ENCODE data around the gene PAK1IP1. TPM values are rescaled to one million over a fixed set of nuclear protein-coding genes. Genes with fewer than 3 reads are reported as not detected.
"Not testable (repeated sequence)": the region's sequence is repeated elsewhere in the genome, so short reads cannot be mapped to it uniquely, and the experiment has no call there.

The PAK1IP1 gene
- total RNA-seq = 10 to 100 TPM; 13.4 to 15.1 TPM

GRCh38 chr6:10694302-10695085 is at the start of gene PAK1IP1, which contains the start of gene C6orf52:
Gene PAK1IP1, plus strand, starts transcription at chr6:10694972. Its CDS starts 14 bp downstream, at chr6:10694986.
Gene C6orf52, minus strand, starts transcription at chr6:10694616. Its CDS starts 7,066 bp downstream, at chr6:10687550.
- POLR2A ChIA-PET = interaction anchor here (0.8 to 1.0 kb wide), 3 partner anchors 26 to 54 kb away, joined by 3 to 5 read pairs (median 4); partner anchors contain the start of gene TMEM14B
- CTCF ChIA-PET = interaction anchor here (0.6 to 2.0 kb wide), 10 partner anchors 12 to 666 kb away, joined by 3 to 16 read pairs (median 3); partner anchors contain the start of gene TMEM14C
- H3K9me3 Mint-ChIP-seq = no peaks in the 10 kb centered on the region
- peak; percentile 95 for DNase-seq
- H3K4me3 Mint-ChIP-seq = peak within 1 kb of the TSS; percentile 91
- peak within 1 kb of the TSS; percentile 100 for H3K27ac Mint-ChIP-seq
- H3K27me3 Mint-ChIP-seq = no peaks in the 10 kb centered on the region
- peaks cover 44% of the 10 kb centered on the region for H3K4me1 Mint-ChIP-seq
- peaks cover 28% of the 10 kb centered on the region for H3K36me3 Mint-ChIP-seq (ENCODE audit: low read depth)

- peak overlapping the region; percentile 8 for H3K4me3 Mint-ChIP-seq
- POLR2A ChIA-PET = no interaction called here
These were observed 39.2 kb upstream of the PAK1IP1 start for GRCh38 chr6:10655508-10656055.

GRCh38 chr6:10658910-10659698 is 35.7 kb upstream of the PAK1IP1 start:
- Mint-ChIP-seq H3K27me3 (peaks cover 16% of the 10 kb centered on the region), H3K4me1 (peaks cover 17% of the 10 kb centered on the region), H3K4me3 (peak overlapping the region; percentile 61), H3K9me3 (peaks cover 3% of the 10 kb centered on the region), H3K36me3 (ENCODE audit: low read depth) (no peaks in the 10 kb centered on the region), H3K27ac (peak overlapping the region; percentile 57)
- no peak for DNase-seq
- ChIA-PET CTCF (interaction anchor here (0.7 kb wide), 1 partner anchor 70 kb away, joined by 3 read pairs; no protein-coding TSS in a partner anchor), POLR2A (no interaction called here)

More at GRCh38 chr6:10655508-10656055, 39.2 kb upstream of the PAK1IP1 start:
- Mint-ChIP-seq H3K27ac (no peak overlapping the region), H3K36me3 (ENCODE audit: low read depth) (no peaks in the 10 kb centered on the region), H3K9me3 (no peaks in the 10 kb centered on the region), H3K27me3 (peaks cover 22% of the 10 kb centered on the region), H3K4me1 (peaks cover 17% of the 10 kb centered on the region)
- CTCF ChIA-PET = no interaction called here
- peak; percentile 44 for DNase-seq

GRCh38 chr6:10659699-10660348 is 34.9 kb upstream of the PAK1IP1 start:
- Mint-ChIP-seq H3K9me3 (peaks cover 3% of the 10 kb centered on the region), H3K36me3 (ENCODE audit: low read depth) (no peaks in the 10 kb centered on the region), H3K4me3 (peak overlapping the region; percentile 61), H3K27ac (no peak overlapping the region), H3K27me3 (peaks cover 16% of the 10 kb centered on the region), H3K4me1 (peaks cover 16% of the 10 kb centered on the region)
- no peak for DNase-seq
- ChIA-PET POLR2A (no interaction called here), CTCF (interaction anchor here (0.6 kb wide), 1 partner anchor 13 kb away, joined by 5 read pairs; no protein-coding TSS in a partner anchor)

- H3K9me3 Mint-ChIP-seq; H3K36me3 Mint-ChIP-seq (ENCODE audit: low read depth); H3K4me1 Mint-ChIP-seq; POLR2A ChIA-PET; DNase-seq; H3K27ac Mint-ChIP-seq: not testable (repeated sequence)
- CTCF ChIA-PET = interaction anchor here (1.1 kb wide), 1 partner anchor 12 kb away, joined by 5 read pairs; no protein-coding TSS in a partner anchor
- Mint-ChIP-seq H3K27me3 (peaks cover 14% of the 10 kb centered on the region), H3K4me3 (peak overlapping the region; percentile 33)
These were observed 34.2 kb upstream of the PAK1IP1 start for GRCh38 chr6:10660431-10661191.

- H3K4me3 Mint-ChIP-seq = no peak overlapping the region
- POLR2A ChIA-PET = no interaction called here
- peaks cover 18% of the 10 kb centered on the region for H3K27me3 Mint-ChIP-seq
- no peak for DNase-seq
- peaks cover 3% of the 10 kb centered on the region for H3K9me3 Mint-ChIP-seq
- no peaks in the 10 kb centered on the region for H3K36me3 Mint-ChIP-seq (ENCODE audit: low read depth)
- CTCF ChIA-PET = interaction anchor here (0.6 to 1.1 kb wide), 3 partner anchors 11 to 510 kb away, joined by 3 to 7 read pairs (median 5); no protein-coding TSS in a partner anchor
- no peak overlapping the region for H3K27ac Mint-ChIP-seq
- no peaks in the 10 kb centered on the region for H3K4me1 Mint-ChIP-seq
These were observed 32.6 kb upstream of the PAK1IP1 start for GRCh38 chr6:10662207-10662606.

- Mint-ChIP-seq H3K27me3 (peaks cover 18% of the 10 kb centered on the region), H3K36me3 (ENCODE audit: low read depth) (no peaks in the 10 kb centered on the region), H3K4me3 (no peak overlapping the region), H3K27ac (no peak overlapping the region), H3K9me3 (peaks cover 3% of the 10 kb centered on the region), H3K4me1 (no peaks in the 10 kb centered on the region)
- ChIA-PET CTCF (interaction anchor here (1.2 kb wide), 1 partner anchor 21 kb away, joined by 4 read pairs; no protein-coding TSS in a partner anchor), POLR2A (no interaction called here)
- DNase-seq = no peak
These were observed 32.0 kb upstream of the PAK1IP1 start for GRCh38 chr6:10662742-10663141.

- DNase-seq; CTCF ChIA-PET; POLR2A ChIA-PET; H3K4me1 Mint-ChIP-seq; H3K27ac Mint-ChIP-seq; H3K9me3 Mint-ChIP-seq; H3K4me3 Mint-ChIP-seq; H3K36me3 Mint-ChIP-seq (ENCODE audit: low read depth): not testable (repeated sequence)
- H3K27me3 Mint-ChIP-seq = peaks cover 14% of the 10 kb centered on the region
These were observed 29.2 kb upstream of the PAK1IP1 start for GRCh38 chr6:10665595-10665994.

- Mint-ChIP-seq H3K27me3 (peaks cover 16% of the 10 kb centered on the region), H3K4me1 (no peaks in the 10 kb centered on the region), H3K27ac (no peak overlapping the region), H3K9me3 (no peaks in the 10 kb centered on the region), H3K4me3 (no peak overlapping the region), H3K36me3 (ENCODE audit: low read depth) (no peaks in the 10 kb centered on the region)
- CTCF ChIA-PET = no interaction called here
- POLR2A ChIA-PET = no interaction called here
- DNase-seq = no peak
These were observed 26.4 kb upstream of the PAK1IP1 start for GRCh38 chr6:10668126-10668917.

GRCh38 chr6:10676403-10676802 is 18.4 kb upstream of the PAK1IP1 start:
- no peaks in the 10 kb centered on the region for H3K4me1 Mint-ChIP-seq
- H3K27ac Mint-ChIP-seq = no peak overlapping the region
- H3K36me3 Mint-ChIP-seq (ENCODE audit: low read depth) = no peaks in the 10 kb centered on the region
- POLR2A ChIA-PET = no interaction called here
- H3K4me3 Mint-ChIP-seq = no peak overlapping the region
- CTCF ChIA-PET = no interaction called here
- no peak for DNase-seq
- no peaks in the 10 kb centered on the region for H3K9me3 Mint-ChIP-seq
- H3K27me3 Mint-ChIP-seq = peaks cover 5% of the 10 kb centered on the region

GRCh38 chr6:10678456-10678855 is 16.3 kb upstream of the PAK1IP1 start:
- no peaks in the 10 kb centered on the region for H3K36me3 Mint-ChIP-seq (ENCODE audit: low read depth)
- peaks cover 2% of the 10 kb centered on the region for H3K27me3 Mint-ChIP-seq
- H3K4me3 Mint-ChIP-seq = no peak overlapping the region
- no peak overlapping the region for H3K27ac Mint-ChIP-seq
- peaks cover 11% of the 10 kb centered on the region for H3K4me1 Mint-ChIP-seq
- CTCF ChIA-PET = no interaction called here
- no peak for DNase-seq
- POLR2A ChIA-PET = no interaction called here
- peaks cover 7% of the 10 kb centered on the region for H3K9me3 Mint-ChIP-seq

All from activated CD4-positive, alpha-beta T cell treated with anti-CD3 and anti-CD28 coated beads, Interleukin-2, amount 10 ng/mL, durations not matched to agents 7 days and 5 days (primary cell).